HG03135 (cell line): Measurements from ENCODE around the gene TERF2IP.

ENCODE experiments used
- ATAC-seq: cut with Tn5 transposase; IDR thresholded peaks from one replicate; pipeline ENCODE4 v1.9.1; 2021; ENCODE audit warnings: mild to moderate bottlenecking, moderate library complexity; ENCODE audit not compliant: unreplicated experiment

The TERF2IP gene

GRCh38 chr16:75647492-75648264 lies at the start of gene TERF2IP, which contains the start of gene KARS1:
Gene TERF2IP (plus strand): TSS chr16:75647773. CDS start chr16:75647883, 110 bp downstream.
Gene KARS1 (minus strand): TSS chr16:75647665. CDS start chr16:75647639, 26 bp downstream.
- peak; percentile 85 for ATAC-seq

- ATAC-seq = no peak
These were observed 47.9 kb upstream of the TERF2IP start for GRCh38 chr16:75599452-75600277.

GRCh38 chr16:75603241-75603640 lies 44.3 kb upstream of the TERF2IP start:
- no peak for ATAC-seq

GRCh38 chr16:75606507-75606906 lies 41.1 kb upstream of the TERF2IP start:
- no peak for ATAC-seq

- no peak for ATAC-seq
These were observed 33.3 kb upstream of the TERF2IP start for GRCh38 chr16:75614066-75614897.

- no peak for ATAC-seq
These were observed 32.0 kb upstream of the TERF2IP start for GRCh38 chr16:75615619-75616018.

- ATAC-seq = no peak
These were observed 31.0 kb upstream of the TERF2IP start for GRCh38 chr16:75616521-75617010.

GRCh38 chr16:75617121-75617520 lies 30.5 kb upstream of the TERF2IP start:
- no peak for ATAC-seq

- ATAC-seq = no peak
These were observed 28.8 kb upstream of the TERF2IP start for GRCh38 chr16:75618780-75619179.

GRCh38 chr16:75620326-75621169 lies 27.0 kb upstream of the TERF2IP start:
- no peak for ATAC-seq

GRCh38 chr16:75621170-75621477 lies 26.4 kb upstream of the TERF2IP start:
- ATAC-seq = no peak

- peak; percentile 96 for ATAC-seq
These were observed 24.6 kb upstream of the TERF2IP start, which contains the start of gene ADAT1 for GRCh38 chr16:75622761-75623605. Gene ADAT1 (minus strand): TSS chr16:75623281. CDS start chr16:75620799, 2,482 bp downstream.

- no peak for ATAC-seq
These were observed 22.6 kb upstream of the TERF2IP start for GRCh38 chr16:75624921-75625334.

GRCh38 chr16:75626806-75627205 lies 20.8 kb upstream of the TERF2IP start:
- no peak for ATAC-seq

GRCh38 chr16:75627851-75628250 lies 19.7 kb upstream of the TERF2IP start:
- no peak for ATAC-seq

GRCh38 chr16:75628351-75628750 lies 19.2 kb upstream of the TERF2IP start:
- ATAC-seq = no peak

- no peak for ATAC-seq
These were observed 18.4 kb upstream of the TERF2IP start for GRCh38 chr16:75629132-75629531.

- ATAC-seq = no peak
These were observed 17.5 kb upstream of the TERF2IP start for GRCh38 chr16:75630052-75630451.

- no peak for ATAC-seq
These were observed 14.7 kb upstream of the TERF2IP start for GRCh38 chr16:75632857-75633256.
